ENCODE measurements around the gene VRK3. TPM values are rescaled to one million over a fixed set of nuclear protein-coding genes. Genes with fewer than 3 reads are reported as not detected.
A peak's percentile ranks its signal among the peaks of the same experiment; 100 is the strongest.
"Not testable (repeated sequence)": the region's sequence is repeated elsewhere in the genome, so short reads cannot be mapped to it uniquely, and the experiment has no call there.

VRK3 gene
- total RNA-seq, 1 donor from 2014 or later = 42.4 TPM

GRCh38 chr19:49944567-49944966 lies 80.6 kb downstream of the VRK3 start:
- DNase-seq (ENCODE audit: low spot score); intact Hi-C loops (cut with DNase I); ATAC-seq: not testable (repeated sequence)

DNA sequence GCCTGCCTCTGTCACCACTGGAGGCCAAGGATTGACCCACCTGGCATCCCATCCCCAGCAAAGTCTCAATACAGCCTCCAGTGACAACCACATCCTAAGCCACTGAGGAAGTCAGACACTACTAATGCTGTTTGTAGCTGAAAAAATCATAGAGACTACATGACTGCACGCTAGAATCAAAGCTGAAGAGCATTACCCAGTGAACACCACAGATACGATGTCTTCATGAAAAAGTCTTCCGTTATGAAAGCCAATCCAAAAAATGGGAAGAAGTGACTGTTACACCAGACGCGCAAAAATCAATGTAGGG lies 84.7 kb downstream of the VRK3 start:
- no peak for DNase-seq (ENCODE audit: low spot score)
- intact Hi-C loops (cut with DNase I) = no loop called here
- no peak for ATAC-seq

GRCh38 chr19:49939721-49940481 lies 85.3 kb downstream of the VRK3 start:
- DNase-seq (ENCODE audit: low spot score) = peak; percentile 45
- no peak for ATAC-seq
- intact Hi-C loops (cut with DNase I) = no loop called here

- ATAC-seq = no peak
- peak; percentile 43 for DNase-seq (ENCODE audit: low spot score)
- intact Hi-C loops (cut with DNase I) = no loop called here
These were observed 86.5 kb downstream of the VRK3 start for GRCh38 chr19:49938662-49939061.

- intact Hi-C loops (cut with DNase I) = no loop called here
- DNase-seq (ENCODE audit: low spot score) = peak; percentile 91
- ATAC-seq = peak; percentile 94
These were observed 87.3 kb downstream of the VRK3 start for GRCh38 chr19:49937750-49938381.

GRCh38 chr19:49936549-49936948 lies 88.6 kb downstream of the VRK3 start:
- ATAC-seq = no peak
- intact Hi-C loops (cut with DNase I) = no loop called here
- DNase-seq (ENCODE audit: low spot score) = no peak

DNA sequence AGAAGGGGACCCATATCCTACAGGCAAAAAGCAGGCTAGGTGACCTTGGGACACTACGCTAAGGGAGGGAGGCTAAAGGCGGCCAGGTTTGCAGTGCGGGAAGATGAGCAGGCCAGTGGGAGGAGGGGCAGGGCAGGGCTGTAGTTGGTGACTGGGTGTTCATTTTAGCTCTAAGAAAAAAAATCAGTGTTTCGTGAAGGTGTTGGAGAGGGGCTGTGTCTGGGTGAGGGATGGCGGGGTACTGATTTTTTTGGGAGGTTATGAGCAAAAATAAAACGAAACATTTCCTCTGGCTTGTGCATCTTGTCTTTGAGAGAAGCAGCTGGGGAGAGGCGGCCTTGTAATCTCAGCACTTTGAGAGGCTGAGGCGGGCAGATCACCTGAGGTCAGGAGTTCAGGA lies 91.5 kb downstream of the VRK3 start:
- ATAC-seq (no peak), DNase-seq (ENCODE audit: low spot score) (peak; percentile 36)
- intact Hi-C loops (cut with DNase I) = no loop called here

- no peak for DNase-seq (ENCODE audit: low spot score)
- ATAC-seq = no peak
- intact Hi-C loops (cut with DNase I) = no loop called here
These were observed 92.4 kb downstream of the VRK3 start for GRCh38 chr19:49932731-49933131.

- intact Hi-C loops (cut with DNase I) = no loop called here
- DNase-seq (ENCODE audit: low spot score) (peak; percentile 13), ATAC-seq (no peak)
These were observed 93.1 kb downstream of the VRK3 start for GRCh38 chr19:49932041-49932451.

DNA sequence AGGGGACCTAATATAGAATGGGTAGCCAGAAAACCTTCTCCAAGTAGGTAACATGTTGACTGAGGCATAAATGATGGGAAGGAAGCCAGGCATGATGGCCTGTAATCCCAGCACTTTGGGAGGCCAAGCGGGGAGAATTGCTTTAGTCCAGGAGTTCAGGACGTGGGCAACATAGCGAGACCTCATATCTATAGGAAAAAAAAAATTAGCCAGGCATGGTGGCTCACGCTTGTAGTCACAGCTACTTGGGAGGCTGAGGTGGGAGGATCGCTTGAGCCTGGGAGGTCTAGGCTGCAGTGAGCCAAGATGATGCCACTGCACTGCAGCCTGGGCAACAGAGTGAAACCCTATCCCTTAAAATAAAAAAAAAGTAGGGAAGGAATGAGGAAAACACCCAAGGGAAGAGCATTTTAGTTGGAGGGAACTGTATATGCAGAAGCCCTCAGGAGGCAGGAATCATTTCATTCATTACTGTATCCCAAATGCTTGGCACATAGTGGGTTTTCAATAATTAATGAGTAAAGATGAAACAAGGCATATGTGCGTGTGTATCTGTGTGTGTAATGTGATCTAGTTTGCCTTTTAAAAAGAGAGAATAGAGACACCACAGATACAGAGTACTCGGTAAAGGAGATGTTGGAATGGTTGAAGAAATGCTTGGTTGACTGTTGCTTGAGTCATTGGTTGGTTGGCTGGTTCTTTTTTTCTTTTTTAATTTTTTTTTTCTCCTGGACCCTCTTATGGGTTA lies 93.7 kb downstream of the VRK3 start:
- DNase-seq (ENCODE audit: low spot score) (no peak), ATAC-seq (no peak)
- intact Hi-C loops (cut with DNase I) = no loop called here

DNA sequence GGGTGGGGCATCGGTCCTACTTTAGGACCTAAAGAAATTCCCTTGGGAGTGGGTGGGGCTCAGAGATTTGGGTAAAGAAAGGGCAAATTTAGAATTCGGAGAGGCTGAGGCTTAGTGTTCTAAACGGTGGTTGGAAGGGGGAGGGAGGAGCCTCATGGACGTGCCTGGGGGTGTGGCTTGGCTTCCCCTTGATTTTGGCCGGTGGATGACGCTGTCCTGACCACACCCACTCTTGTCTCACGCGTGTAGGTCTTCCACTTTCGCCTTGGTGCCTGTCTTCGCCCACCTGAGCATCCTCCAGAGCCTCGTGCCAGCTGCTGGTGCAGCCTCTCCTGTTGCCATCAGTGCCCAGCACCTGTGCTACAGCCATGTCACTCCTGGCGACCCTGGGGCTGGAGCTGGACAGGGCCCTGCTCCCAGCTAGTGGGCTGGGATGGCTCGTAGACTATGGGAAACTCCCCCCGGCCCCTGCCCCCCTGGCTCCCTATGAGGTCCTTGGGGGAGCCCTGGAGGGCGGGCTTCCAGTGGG lies 94.6 kb downstream of the VRK3 start:
- intact Hi-C loops (cut with DNase I) = no loop called here
- peak; percentile 37 for ATAC-seq
- DNase-seq (ENCODE audit: low spot score) = peak; percentile 73

GRCh38 chr19:49929611-49930482 lies 95.3 kb downstream of the VRK3 start:
- peak; percentile 94 for ATAC-seq
- intact Hi-C loops (cut with DNase I) = no loop called here

GRCh38 chr19:49929121-49929610 lies 96.0 kb downstream of the VRK3 start, which contains the start of the genes ATF5 and NUP62:
TSS of gene ATF5 (plus strand) at chr19:49929205. CDS start at chr19:49930851, 1,646 bp downstream.
TSS of gene NUP62 (minus strand) at chr19:49929504. CDS start at chr19:49909807, 19,697 bp downstream.
- peak; percentile 96 for DNase-seq (ENCODE audit: low spot score)
- intact Hi-C loops (cut with DNase I) = no loop called here
- peak; percentile 87 for ATAC-seq

More at GRCh38 chr19:49929611-49930482, 95.3 kb downstream of the VRK3 start:
- peak; percentile 96 for DNase-seq (ENCODE audit: low spot score)

DNA sequence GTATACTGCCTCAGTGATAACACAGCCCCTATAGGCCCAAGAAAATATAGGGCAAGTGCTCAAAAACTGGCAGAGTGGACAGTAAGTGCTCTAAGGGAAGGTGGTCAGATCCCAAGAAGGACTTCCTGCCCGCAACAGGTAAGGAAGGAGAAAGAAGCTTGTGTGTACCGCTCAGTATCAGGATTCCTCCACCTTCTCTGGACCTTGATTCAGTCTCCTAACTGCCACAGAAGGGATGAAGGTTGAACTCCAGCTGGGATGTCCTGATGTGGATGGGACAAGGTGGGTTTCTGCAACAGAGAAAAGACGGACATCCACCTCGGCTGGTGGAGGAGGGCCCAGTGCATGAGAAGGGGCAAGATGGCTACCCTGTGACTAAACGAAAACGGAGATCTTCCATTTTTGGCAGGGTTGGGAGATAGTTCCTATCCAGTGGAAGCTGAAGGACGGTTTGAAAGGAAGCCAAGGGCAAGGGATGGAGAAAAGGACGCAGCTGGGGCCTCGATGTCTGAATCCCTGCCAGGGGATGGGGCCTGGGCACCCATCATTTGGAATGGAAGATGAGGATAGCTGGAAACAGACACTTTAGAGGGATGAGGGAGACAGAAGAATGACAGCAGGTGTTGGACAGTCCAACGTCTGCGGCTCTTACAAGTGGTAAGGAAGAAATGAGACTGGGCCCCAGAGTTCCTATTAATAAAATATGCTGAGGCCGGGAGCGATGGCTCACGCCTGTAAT lies 97.5 kb downstream of the VRK3 start:
- ATAC-seq (no peak), DNase-seq (ENCODE audit: low spot score) (no peak)
- intact Hi-C loops (cut with DNase I) = no loop called here

DNA sequence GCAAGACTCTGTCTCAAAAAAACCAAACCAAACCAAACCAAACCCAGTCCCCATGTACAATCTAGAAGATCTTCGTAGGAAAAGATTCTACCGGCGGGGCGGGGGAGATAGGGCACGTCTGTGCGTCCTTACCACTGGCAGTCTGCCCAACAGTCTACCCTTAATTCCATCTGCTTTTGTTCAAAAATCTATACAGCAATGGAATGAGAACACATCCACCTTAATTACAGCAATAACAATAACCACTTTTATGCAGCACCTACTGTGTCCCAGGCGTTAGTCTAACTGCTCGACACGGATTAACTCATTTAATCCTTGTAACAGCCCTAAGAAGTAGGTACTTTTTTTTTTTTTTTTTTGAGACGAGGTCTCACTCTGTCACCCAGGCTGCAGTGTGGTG lies 98.7 kb downstream of the VRK3 start:
- DNase-seq (ENCODE audit: low spot score) (no peak), ATAC-seq (no peak)
- intact Hi-C loops (cut with DNase I) = no loop called here
